GM12878 (cell line): ENCODE results near the gene TREH.

Source experiments
- CHD1 ChIP-seq: IDR thresholded peaks from 2 replicates; pipeline ENCODE4 v1.6.1; 2012; ENCODE audit warnings: low read depth, low read length, improper control_type of control experiment
- CTCF ChIP-seq, 3 experiments: IDR thresholded peaks in 2 of 3; conservative IDR thresholded peaks in 1 of 3; 2 replicates each; pipeline ENCODE4 v1.5.1; 2011; ENCODE audit warnings: low read depth in 3 of 3, low read length in 3 of 3, mild to moderate bottlenecking in 3 of 3, control low read depth in 2 of 3, moderate library complexity in 2 of 3, inconsistent platforms in 1 of 3, mixed read lengths in 1 of 3; ENCODE audit not compliant: control insufficient read depth in 2 of 3, insufficient read depth in 1 of 3; ENCODE audit errors: extremely low read depth in 1 of 3
- EP300 ChIP-seq, 2 experiments: fragments of 150-350 bp in 1 of 2; IDR thresholded peaks; 2 replicates each; pipeline ENCODE4 v1.6.1; 2011 to 2012; ENCODE audit warnings: low read depth in 2 of 2, low read length in 2 of 2, borderline replicate concordance in 1 of 2, improper control_type of control experiment in 1 of 2, inconsistent platforms in 1 of 2; ENCODE audit not compliant: control insufficient read depth in 1 of 2
- ETV6 ChIP-seq, 2 experiments: fragments of 450-650 bp in 1 of 2; IDR thresholded peaks in 1 of 2; conservative IDR thresholded peaks in 1 of 2; 2 replicates each; pipeline ENCODE4 v1.6.1; 2014; ENCODE audit warnings: antibody characterized with exemption in 1 of 2, borderline replicate concordance in 1 of 2, low read depth in 1 of 2, mild to moderate bottlenecking in 1 of 2, moderate library complexity in 1 of 2
- HDAC2 ChIP-seq: fragments of 200-600 bp; sonication (generic); IDR thresholded peaks from 2 replicates; pipeline ENCODE4 v1.6.1; 2017
- POLR2A ChIP-seq: IDR thresholded peaks from 2 replicates; pipeline ENCODE4 v1.6.1; 2011; ENCODE audit warnings: low read depth, mild to moderate bottlenecking, low read length
- REST ChIP-seq: IDR thresholded peaks from 2 replicates; pipeline ENCODE4 v1.6.1; 2012; ENCODE audit warnings: mild to moderate bottlenecking, low read depth, low read length
- SMARCA5 ChIP-seq: fragments of 450-650 bp; IDR thresholded peaks from 2 replicates; pipeline ENCODE4 v1.6.1; 2017; ENCODE audit warnings: mild to moderate bottlenecking
- ZZZ3 ChIP-seq: IDR thresholded peaks from 2 replicates; pipeline ENCODE4 v1.6.1; 2011; ENCODE audit warnings: low read depth; ENCODE audit not compliant: control insufficient read depth, insufficient read length

- no peak for TF ChIP-seq ZZZ3
- no peak for TF ChIP-seq CTCF (IDR thresholded peaks at IDR 0.05 in 2 of 3, conservative IDR thresholded peaks at IDR 0.05 in 1 of 3; ENCODE audit: control insufficient read depth in 2 of 3, extremely low read depth in 1 of 3, insufficient read depth in 1 of 3, low read depth in 3 of 3, low read length in 3 of 3)
- TF ChIP-seq CHD1: no peak
- TF ChIP-seq HDAC2: no peak
- no peak for TF ChIP-seq POLR2A
- TF ChIP-seq ETV6 (conservative IDR thresholded peaks at IDR 0.05 in 1 of 2, IDR thresholded peaks at IDR 0.05 in 1 of 2; ENCODE audit: borderline replicate concordance in 1 of 2, low read depth in 1 of 2): no peak
- TF ChIP-seq SMARCA5: no peak
- no peak for TF ChIP-seq REST
- no peak for TF ChIP-seq EP300 (IDR thresholded peaks at IDR 0.05; ENCODE audit: borderline replicate concordance in 1 of 2, control insufficient read depth in 1 of 2, low read depth in 2 of 2, low read length in 2 of 2)
Observed at GRCh38 chr11:118634431-118635236, 44.8 kb downstream of the TREH start.
